Activated naive CD4-positive, alpha-beta T cell treated with anti-CD3 and anti-CD28 coated beads, Interleukin-2, amount 50 U/mL, for 72 hours (primary cell): ENCODE measurements around the gene PLEKHJ1. TPM values are rescaled to one million over a fixed set of nuclear protein-coding genes. Genes with fewer than 3 reads are reported as not detected.
A peak's percentile ranks its signal among the peaks of the same experiment; 100 is the strongest.

Source experiments
- ATAC-seq, 2 donors: fragments of 150-1000 bp; cut with Tn5 transposase; 2 replicates each; pipeline ENCODE4 v1.10.0; 2021; ENCODE audit warnings: mild to moderate bottlenecking in 2 of 2, moderate library complexity in 2 of 2
- DNase-seq, 2 donors: peaks; one replicate each; pipeline ENCODE4 v3.0.0; 2021 to 2022; ENCODE audit warnings: low spot score in 2 of 2
- H3K27ac Mint-ChIP-seq, 2 donors: one replicate each; pipeline ENCODE4 v1.8.0; 2022; ENCODE audit warnings: mild to moderate bottlenecking in 2 of 2, mixed read lengths in 2 of 2
- H3K36me3 Mint-ChIP-seq, 2 donors: one replicate each; pipeline ENCODE4 v1.8.0; 2022; ENCODE audit warnings: mixed read lengths in 2 of 2
- H3K9me3 Mint-ChIP-seq, 2 donors: one replicate each; pipeline ENCODE4 v1.8.0; 2022; ENCODE audit warnings: mixed read lengths in 2 of 2
- total RNA-seq, 2 donors: library from RNA; stranded (reverse); gene quantifications; one replicate each; pipeline ENCODE4 v1.2.3, GENCODE V29; 2022

Gene PLEKHJ1
- total RNA-seq, 2 donors from 2014 or later: 41.9 to 69.9 TPM

- DNase-seq: no peak
- peak overlapping the region in 1 of 2 donors; percentile 92 for H3K27ac Mint-ChIP-seq
- no peaks in the 10 kb centered on the region for H3K9me3 Mint-ChIP-seq
- no peak for ATAC-seq
- peaks cover 6 to 10% of the 10 kb centered on the region in 2 donors for H3K36me3 Mint-ChIP-seq
Observed at GRCh38 chr19:2231621-2232221, 4.4 kb downstream of the PLEKHJ1 start.

- peaks cover 0 to 5% of the 10 kb centered on the region in 2 donors for H3K36me3 Mint-ChIP-seq
- ATAC-seq (peak in 1 of 2 donors; percentile 5), DNase-seq (no peak)
- peak overlapping the region in 1 of 2 donors; percentile 92 for H3K27ac Mint-ChIP-seq
- H3K9me3 Mint-ChIP-seq: no peaks in the 10 kb centered on the region
Observed at GRCh38 chr19:2230807-2231533, 5.2 kb downstream of the PLEKHJ1 start.

DNA sequence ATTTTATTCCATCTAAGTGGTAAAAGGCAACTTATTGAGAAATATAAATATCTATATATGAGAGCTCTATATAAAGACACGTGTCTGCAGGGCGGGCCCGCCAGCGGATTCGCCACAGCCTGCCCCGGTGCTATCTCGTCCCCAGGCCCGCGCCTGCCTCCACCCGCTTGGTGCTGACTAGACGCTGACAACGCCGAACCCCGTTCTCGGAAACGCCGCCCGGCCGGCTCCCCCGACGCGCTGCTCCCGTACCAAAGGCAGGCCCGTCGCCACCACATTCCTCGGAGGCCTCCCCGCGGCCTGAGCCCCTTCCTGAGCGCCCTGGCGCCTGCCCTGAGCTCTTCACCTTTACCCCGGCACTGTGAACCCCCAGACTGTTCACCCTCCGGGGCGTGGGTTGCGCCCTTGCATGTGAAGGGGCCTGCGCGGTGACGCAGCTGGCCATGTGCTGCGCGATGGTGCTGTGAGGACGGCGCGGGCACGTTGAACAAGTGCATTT lies 6.0 kb downstream of the PLEKHJ1 start:
- Mint-ChIP-seq H3K9me3 (no peaks in the 10 kb centered on the region), H3K27ac (peak overlapping the region in 1 of 2 donors; percentile 66), H3K36me3 (peaks cover 0 to 1% of the 10 kb centered on the region in 2 donors)
- no peak for DNase-seq
- ATAC-seq: no peak

DNA sequence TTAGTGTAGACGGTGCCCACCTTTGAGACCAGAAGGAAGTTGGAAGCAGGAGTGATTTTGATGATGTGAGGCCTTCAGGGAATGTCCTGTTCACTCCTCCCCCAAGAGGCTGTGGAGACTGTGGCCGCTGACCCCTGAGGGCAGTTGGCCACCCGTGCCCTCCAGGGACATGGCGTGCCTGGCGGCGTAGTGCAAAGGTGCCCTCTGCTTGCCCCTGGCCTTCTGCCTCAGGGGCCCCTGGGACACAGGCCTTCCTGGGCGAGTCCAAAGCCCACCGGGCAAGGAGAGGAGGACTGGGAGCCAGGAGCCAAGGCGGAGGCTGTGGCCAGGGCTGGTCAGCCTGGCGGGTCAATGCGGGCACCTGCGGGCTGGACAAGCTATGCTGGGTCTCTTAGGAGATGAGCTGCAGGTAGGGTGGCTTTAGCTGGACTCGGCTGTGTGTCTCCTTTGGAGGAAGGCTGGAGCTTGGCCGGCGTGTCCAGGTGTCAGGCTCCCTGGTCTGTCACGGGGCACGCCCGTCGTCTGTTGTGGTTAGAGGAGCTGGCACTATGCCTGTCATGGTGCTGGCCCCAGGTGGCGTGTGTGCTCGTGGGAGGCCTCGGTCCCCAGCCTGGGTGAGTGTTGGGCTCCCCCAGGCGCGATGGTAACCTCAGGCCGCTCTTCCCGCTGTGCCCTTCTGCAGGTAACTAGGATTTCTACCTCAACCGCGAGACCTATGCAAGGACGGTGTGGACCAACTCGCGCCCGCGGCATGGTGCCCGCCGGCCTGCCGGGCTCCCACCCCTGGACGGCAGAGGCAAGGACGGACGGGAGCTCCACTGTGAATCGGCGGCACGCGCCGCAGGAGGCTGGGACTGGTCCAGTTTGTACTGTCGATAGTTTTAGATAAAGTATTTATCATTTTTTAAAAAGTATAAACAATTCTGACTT lies 6.8 kb downstream of the PLEKHJ1 start:
- ATAC-seq (peak in 1 of 2 donors; percentile 6), DNase-seq (no peak)
- Mint-ChIP-seq H3K36me3 (peaks cover 0 to 7% of the 10 kb centered on the region in 2 donors), H3K27ac (peak overlapping the region in 1 of 2 donors; percentile 80), H3K9me3 (no peaks in the 10 kb centered on the region)

- Mint-ChIP-seq H3K9me3 (no peaks in the 10 kb centered on the region), H3K36me3 (peaks cover 0 to 12% of the 10 kb centered on the region in 2 donors), H3K27ac (peak overlapping the region in 1 of 2 donors; percentile 80)
- ATAC-seq (no peak), DNase-seq (no peak)
Observed at GRCh38 chr19:2228157-2229030, 7.7 kb downstream of the PLEKHJ1 start.

GRCh38 chr19:2227415-2228156 lies 8.5 kb downstream of the PLEKHJ1 start:
- ATAC-seq (no peak), DNase-seq (no peak)
- no peaks in the 10 kb centered on the region for H3K9me3 Mint-ChIP-seq
- peaks cover 0 to 12% of the 10 kb centered on the region in 2 donors for H3K36me3 Mint-ChIP-seq
- H3K27ac Mint-ChIP-seq: no peak overlapping the region

DNA sequence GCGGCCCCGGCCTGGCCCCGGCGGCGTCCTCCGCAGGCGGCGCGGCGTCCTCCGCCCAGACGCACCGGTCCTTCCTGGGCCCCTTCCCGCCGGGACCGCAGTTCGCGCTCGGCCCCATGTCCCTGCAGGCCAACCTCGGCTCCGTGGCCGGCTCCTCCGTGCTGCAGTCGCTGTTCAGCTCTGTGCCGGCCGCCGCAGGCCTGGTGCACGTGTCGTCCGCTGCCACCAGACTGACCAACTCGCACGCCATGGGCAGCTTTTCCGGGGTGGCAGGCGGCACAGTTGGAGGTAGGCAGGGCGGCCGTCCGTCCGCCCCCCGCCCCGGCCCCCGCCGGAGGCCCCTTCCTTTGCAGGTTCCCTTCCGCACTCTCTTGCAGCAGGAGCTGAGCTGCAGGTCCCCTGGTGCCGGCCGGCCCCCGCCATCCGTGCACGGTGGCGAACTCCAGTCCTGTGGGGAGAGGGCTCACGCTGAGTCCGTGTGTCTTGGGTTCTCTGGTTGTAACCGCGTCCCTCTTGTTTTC lies 9.2 kb downstream of the PLEKHJ1 start:
- Mint-ChIP-seq H3K9me3 (no peaks in the 10 kb centered on the region), H3K27ac (no peak overlapping the region), H3K36me3 (peaks cover 0 to 12% of the 10 kb centered on the region in 2 donors)

DNA sequence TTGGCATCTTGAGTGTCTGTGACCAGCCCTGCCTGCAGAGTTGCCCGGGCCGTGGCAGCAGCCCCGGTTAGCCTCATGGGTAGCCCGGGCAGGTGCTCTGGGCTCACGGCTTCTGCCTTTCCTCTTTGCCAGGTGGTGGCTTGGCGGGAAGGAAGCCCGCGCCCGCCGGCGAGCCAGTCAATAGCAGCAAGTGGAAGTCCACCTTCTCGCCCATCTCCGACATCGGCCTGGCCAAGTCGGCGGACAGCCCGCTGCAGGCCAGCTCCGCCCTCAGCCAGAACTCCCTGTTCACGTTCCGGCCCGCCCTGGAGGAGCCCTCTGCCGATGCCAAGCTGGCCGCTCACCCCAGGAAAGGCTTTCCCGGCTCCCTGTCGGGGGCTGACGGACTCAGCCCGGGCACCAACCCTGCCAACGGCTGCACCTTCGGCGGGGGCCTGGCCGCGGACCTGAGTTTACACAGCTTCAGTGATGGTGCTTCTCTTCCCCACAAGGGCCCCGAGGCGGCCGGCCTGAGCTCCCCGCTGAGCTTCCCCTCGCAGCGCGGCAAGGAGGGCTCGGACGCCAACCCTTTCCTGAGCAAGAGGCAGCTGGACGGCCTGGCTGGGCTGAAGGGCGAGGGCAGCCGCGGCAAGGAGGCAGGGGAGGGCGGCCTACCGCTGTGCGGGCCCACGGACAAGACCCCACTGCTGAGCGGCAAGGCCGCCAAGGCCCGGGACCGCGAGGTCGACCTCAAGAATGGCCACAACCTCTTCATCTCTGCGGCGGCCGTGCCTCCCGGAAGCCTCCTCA lies 9.9 kb downstream of the PLEKHJ1 start:
- Mint-ChIP-seq H3K27ac (peak overlapping the region in 1 of 2 donors; percentile 76), H3K36me3 (peaks cover 0 to 12% of the 10 kb centered on the region in 2 donors), H3K9me3 (no peaks in the 10 kb centered on the region)
- no peak for ATAC-seq
- no peak for DNase-seq

More for the DNA sequence above, 9.2 kb downstream of the PLEKHJ1 start:
- ATAC-seq (no peak), DNase-seq (no peak)

DNA sequence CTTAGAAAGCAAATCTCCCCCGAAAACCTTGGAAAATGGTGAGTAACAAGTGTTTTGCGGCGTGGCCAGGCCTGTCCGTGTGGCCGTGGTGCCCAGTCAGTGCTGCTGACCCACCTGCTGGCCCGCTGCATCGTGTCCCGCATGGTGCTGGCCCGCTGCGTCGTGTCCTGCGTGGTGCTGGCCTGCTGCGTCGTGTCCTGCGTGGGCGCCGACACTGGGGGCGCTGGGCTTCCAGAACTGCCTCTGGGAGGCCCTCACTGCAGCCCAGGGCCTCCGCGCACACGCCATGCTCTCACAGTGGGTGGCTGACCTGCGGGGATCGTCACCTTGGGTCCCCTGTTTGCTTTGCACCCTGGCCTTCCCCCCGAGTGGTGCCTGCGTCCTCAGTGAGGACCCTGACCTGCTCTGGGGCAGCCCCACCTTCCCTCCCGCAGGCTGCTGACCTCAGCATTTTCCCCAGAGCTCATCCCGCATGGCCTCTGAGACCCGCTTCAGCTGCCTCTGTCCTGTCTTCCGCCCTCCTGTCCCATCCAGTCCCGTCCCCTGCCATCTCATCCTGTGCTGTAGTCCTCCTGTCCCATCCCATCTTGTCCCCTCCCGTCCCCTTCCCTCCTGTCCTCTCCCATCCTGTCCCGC lies 10.6 kb downstream of the PLEKHJ1 start:
- H3K9me3 Mint-ChIP-seq: no peaks in the 10 kb centered on the region
- H3K36me3 Mint-ChIP-seq: peaks cover 0 to 12% of the 10 kb centered on the region in 2 donors
- H3K27ac Mint-ChIP-seq: peak overlapping the region in 1 of 2 donors; percentile 76
- ATAC-seq (no peak), DNase-seq (no peak)

DNA sequence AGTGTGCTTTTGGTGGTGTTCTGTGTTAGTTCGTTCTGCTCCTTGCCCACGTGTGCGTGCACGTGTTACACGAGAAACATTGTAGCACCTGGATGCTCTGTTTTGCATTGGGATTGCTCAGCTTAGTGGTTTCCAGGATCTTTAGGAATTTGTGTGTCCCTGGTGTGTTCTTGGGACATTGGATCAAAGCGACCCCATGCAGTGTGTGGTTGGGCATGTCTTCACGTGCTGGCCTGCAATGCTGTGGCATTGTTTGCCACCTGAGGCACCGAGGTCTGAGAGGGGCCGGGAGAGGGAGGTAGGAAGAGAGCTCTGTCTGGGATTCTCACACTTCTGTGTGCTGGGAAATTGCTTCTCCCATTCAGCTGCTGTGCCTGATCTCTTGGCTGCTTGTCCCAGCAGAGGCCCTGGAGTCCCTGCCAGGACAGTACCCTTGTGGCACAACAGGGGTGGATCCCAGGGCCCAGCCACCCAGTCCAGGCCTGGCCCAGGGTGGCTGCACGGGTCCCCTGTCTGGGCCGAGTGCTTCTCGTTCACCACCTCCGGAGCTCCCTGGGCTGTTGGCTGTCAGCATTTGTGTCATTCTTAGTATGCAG lies 11.3 kb downstream of the PLEKHJ1 start:
- Mint-ChIP-seq H3K36me3 (peaks cover 0 to 12% of the 10 kb centered on the region in 2 donors), H3K27ac (peak overlapping the region; percentile 76 to 92), H3K9me3 (no peaks in the 10 kb centered on the region)
- DNase-seq (no peak), ATAC-seq (no peak)

DNA sequence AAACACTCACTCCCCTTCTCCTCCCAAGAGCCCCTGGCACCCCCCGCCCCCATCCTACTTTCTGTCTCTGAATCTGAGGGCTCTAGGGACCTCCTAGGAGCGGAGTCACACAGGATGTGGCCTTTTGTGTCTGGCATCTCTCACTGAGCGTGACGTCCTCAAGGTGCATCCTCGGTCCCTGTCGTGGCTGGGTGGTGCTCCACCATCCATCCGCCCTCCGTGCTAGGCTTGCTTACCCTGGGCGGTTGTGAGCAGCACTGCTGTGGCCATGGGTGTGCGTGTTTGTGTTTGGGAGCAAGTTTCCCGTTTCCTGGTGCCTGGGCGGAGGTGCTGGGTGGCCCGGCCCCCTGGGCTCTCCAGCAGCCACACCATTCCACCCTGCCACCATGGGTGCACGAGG lies 12.2 kb downstream of the PLEKHJ1 start:
- DNase-seq: no peak
- H3K36me3 Mint-ChIP-seq: peaks cover 0 to 12% of the 10 kb centered on the region in 2 donors
- H3K27ac Mint-ChIP-seq: peak overlapping the region; percentile 76 to 92
- H3K9me3 Mint-ChIP-seq: no peaks in the 10 kb centered on the region
- ATAC-seq: peak in 1 of 2 donors; percentile 11

GRCh38 chr19:2223391-2223790 lies 12.7 kb downstream of the PLEKHJ1 start:
- H3K27ac Mint-ChIP-seq: no peak overlapping the region
- DNase-seq: no peak
- H3K36me3 Mint-ChIP-seq: peaks cover 0 to 12% of the 10 kb centered on the region in 2 donors
- no peak for ATAC-seq
- H3K9me3 Mint-ChIP-seq: no peaks in the 10 kb centered on the region

DNA sequence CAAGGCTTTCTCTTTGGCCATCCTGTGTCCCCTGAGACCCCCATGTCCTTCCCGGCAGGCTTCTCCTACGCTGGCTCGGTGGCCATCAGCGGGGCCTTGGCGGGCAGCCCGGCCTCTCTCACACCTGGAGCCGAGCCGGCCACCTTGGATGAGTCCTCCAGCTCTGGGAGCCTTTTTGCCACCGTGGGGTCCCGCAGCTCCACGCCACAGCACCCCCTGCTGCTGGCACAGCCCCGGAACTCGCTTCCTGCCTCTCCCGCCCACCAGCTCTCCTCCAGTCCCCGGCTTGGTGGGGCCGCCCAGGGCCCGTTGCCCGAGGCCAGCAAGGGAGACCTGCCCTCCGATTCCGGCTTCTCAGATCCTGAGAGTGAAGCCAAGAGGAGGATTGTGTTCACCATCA lies 14.2 kb downstream of the PLEKHJ1 start:
- ATAC-seq (no peak), DNase-seq (no peak)
- no peaks in the 10 kb centered on the region for H3K9me3 Mint-ChIP-seq
- H3K36me3 Mint-ChIP-seq: peaks cover 0 to 16% of the 10 kb centered on the region in 2 donors
- peak overlapping the region in 1 of 2 donors; percentile 56 for H3K27ac Mint-ChIP-seq
